Activated T-cell treated with anti-CD3 and anti-CD28 coated beads, Interleukin-2, amount 50 U/mL, for 24 hours (primary cell): ENCODE results near the gene FBXW7.

Source experiments
- DNase-seq: peaks from one replicate; pipeline ENCODE4 v3.0.0-alpha.2; 2020
- H3K27ac Mint-ChIP-seq: 2 replicates; pipeline ENCODE4 v1.8.0; 2020; ENCODE audit warnings: mild to moderate bottlenecking, mixed read lengths
- H3K27me3 Mint-ChIP-seq: 2 replicates; pipeline ENCODE4 v1.8.0; 2020; ENCODE audit warnings: mixed read lengths
- H3K36me3 Mint-ChIP-seq: 2 replicates; pipeline ENCODE4 v1.8.0; 2020; ENCODE audit warnings: low read depth, mixed read lengths
- H3K4me1 Mint-ChIP-seq: 2 replicates; pipeline ENCODE4 v1.8.0; 2020; ENCODE audit warnings: low read depth, mixed read lengths
- H3K4me3 Mint-ChIP-seq: 2 replicates; pipeline ENCODE4 v1.8.0; 2020; ENCODE audit warnings: mild to moderate bottlenecking, moderate library complexity, mixed read lengths
- H3K9me3 Mint-ChIP-seq: 2 replicates; pipeline ENCODE4 v1.8.0; 2020; ENCODE audit warnings: mixed read lengths

FBXW7 gene

GRCh38 chr4:152459326-152459725, 76.6 kb downstream of the FBXW7 start:
- no peak for DNase-seq
- Mint-ChIP-seq H3K9me3 (no peaks in the 10 kb centered on the region), H3K27me3 (no peaks in the 10 kb centered on the region), H3K27ac (peak overlapping the region; percentile 73), H3K36me3 (peaks cover 10% of the 10 kb centered on the region), H3K4me1 (peaks cover 67% of the 10 kb centered on the region), H3K4me3 (no peak overlapping the region)

DNA sequence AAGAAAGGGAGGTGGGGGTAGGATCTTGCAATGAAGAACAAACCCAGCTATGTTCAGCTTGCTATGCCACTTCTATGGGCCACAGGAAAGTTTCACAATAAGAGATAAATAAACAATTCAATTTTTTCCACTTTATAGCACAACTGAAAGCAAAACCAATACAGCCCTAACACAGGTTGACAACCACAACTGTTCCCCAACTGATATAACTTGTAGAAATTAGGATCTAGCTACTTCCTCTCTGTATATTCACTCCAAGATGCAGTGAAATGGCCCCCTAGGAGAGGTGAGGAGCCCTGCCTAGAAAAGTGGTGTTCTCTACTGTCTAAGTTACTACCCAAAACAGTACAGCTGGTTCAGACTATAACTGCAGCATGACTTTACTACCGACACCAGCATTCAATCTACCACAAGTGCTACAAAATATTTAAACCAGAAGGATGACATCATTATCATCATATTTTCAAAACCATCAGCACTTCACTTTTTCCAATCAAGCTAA, 77.0 kb downstream of the FBXW7 start:
- H3K27ac Mint-ChIP-seq: peak overlapping the region; percentile 73
- H3K4me1 Mint-ChIP-seq: peaks cover 65% of the 10 kb centered on the region
- peaks cover 10% of the 10 kb centered on the region for H3K36me3 Mint-ChIP-seq
- H3K27me3 Mint-ChIP-seq: no peaks in the 10 kb centered on the region
- no peak for DNase-seq
- no peaks in the 10 kb centered on the region for H3K9me3 Mint-ChIP-seq
- H3K4me3 Mint-ChIP-seq: no peak overlapping the region

DNA sequence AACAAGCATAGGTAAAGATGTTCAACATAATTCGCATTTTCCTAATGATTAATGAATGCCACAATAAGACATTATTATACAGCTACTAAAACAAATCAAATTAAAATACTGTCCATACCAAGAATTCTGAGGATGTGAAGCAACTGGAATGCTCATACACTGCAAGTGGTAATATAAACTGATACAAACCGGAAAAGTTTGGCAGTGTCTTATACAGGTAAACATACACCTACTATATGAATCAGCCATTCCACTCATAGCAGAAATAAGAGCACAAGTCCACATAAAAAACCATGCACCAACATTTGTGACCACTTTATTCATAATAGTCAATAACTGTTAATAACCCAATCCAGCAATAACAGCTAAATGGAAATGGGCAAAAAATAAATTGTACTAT, 79.3 kb downstream of the FBXW7 start:
- Mint-ChIP-seq H3K4me1 (peaks cover 46% of the 10 kb centered on the region), H3K27me3 (no peaks in the 10 kb centered on the region), H3K4me3 (no peak overlapping the region), H3K9me3 (no peaks in the 10 kb centered on the region), H3K36me3 (peaks cover 7% of the 10 kb centered on the region), H3K27ac (no peak overlapping the region)
- no peak for DNase-seq

GRCh38 chr4:152455311-152455710, 80.6 kb downstream of the FBXW7 start:
- H3K27me3 Mint-ChIP-seq: no peaks in the 10 kb centered on the region
- peaks cover 37% of the 10 kb centered on the region for H3K4me1 Mint-ChIP-seq
- H3K27ac Mint-ChIP-seq: no peak overlapping the region
- peaks cover 6% of the 10 kb centered on the region for H3K36me3 Mint-ChIP-seq
- DNase-seq: no peak
- H3K9me3 Mint-ChIP-seq: no peaks in the 10 kb centered on the region
- no peak overlapping the region for H3K4me3 Mint-ChIP-seq

- peaks cover 33% of the 10 kb centered on the region for H3K4me1 Mint-ChIP-seq
- H3K36me3 Mint-ChIP-seq: peaks cover 8% of the 10 kb centered on the region
- H3K27ac Mint-ChIP-seq: no peak overlapping the region
- DNase-seq: no peak
- no peak overlapping the region for H3K4me3 Mint-ChIP-seq
- no peaks in the 10 kb centered on the region for H3K9me3 Mint-ChIP-seq
- H3K27me3 Mint-ChIP-seq: no peaks in the 10 kb centered on the region
Observed at GRCh38 chr4:152454398-152455011, 81.4 kb downstream of the FBXW7 start.

- H3K4me1 Mint-ChIP-seq: peaks cover 33% of the 10 kb centered on the region
- H3K9me3 Mint-ChIP-seq: no peaks in the 10 kb centered on the region
- no peak overlapping the region for H3K27ac Mint-ChIP-seq
- no peak overlapping the region for H3K4me3 Mint-ChIP-seq
- no peak for DNase-seq
- H3K27me3 Mint-ChIP-seq: no peaks in the 10 kb centered on the region
- peaks cover 18% of the 10 kb centered on the region for H3K36me3 Mint-ChIP-seq
Observed at GRCh38 chr4:152451496-152451895, 84.4 kb downstream of the FBXW7 start.

- no peak overlapping the region for H3K27ac Mint-ChIP-seq
- H3K27me3 Mint-ChIP-seq: no peaks in the 10 kb centered on the region
- no peak overlapping the region for H3K4me3 Mint-ChIP-seq
- H3K36me3 Mint-ChIP-seq: peaks cover 29% of the 10 kb centered on the region
- peaks cover 27% of the 10 kb centered on the region for H3K4me1 Mint-ChIP-seq
- no peak for DNase-seq
- no peaks in the 10 kb centered on the region for H3K9me3 Mint-ChIP-seq
Observed at GRCh38 chr4:152448854-152449253, 87.0 kb downstream of the FBXW7 start.

GRCh38 chr4:152448038-152448707, 87.7 kb downstream of the FBXW7 start:
- Mint-ChIP-seq H3K36me3 (peaks cover 29% of the 10 kb centered on the region), H3K4me3 (no peak overlapping the region), H3K9me3 (no peaks in the 10 kb centered on the region), H3K27ac (no peak overlapping the region), H3K27me3 (no peaks in the 10 kb centered on the region), H3K4me1 (peaks cover 27% of the 10 kb centered on the region)
- DNase-seq: no peak

DNA sequence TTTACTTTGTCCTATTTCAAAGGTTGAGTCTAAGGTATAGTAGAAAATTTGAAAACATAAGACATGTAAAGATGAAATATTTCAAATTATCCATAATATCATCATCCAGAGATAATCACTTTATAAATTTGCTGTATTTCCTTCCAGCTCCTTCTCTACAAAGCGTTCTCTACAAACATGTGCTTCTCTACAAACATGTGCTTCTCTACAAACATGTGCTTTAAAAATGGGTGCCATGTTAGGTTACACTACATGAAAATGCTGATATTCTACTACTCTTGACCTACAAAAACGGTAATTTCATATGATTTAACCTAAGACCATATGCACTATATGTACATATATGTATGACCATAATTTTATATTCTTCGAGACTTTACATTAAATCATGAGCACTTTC, 92.0 kb downstream of the FBXW7 start:
- Mint-ChIP-seq H3K4me3 (no peak overlapping the region), H3K27ac (no peak overlapping the region), H3K27me3 (no peaks in the 10 kb centered on the region), H3K36me3 (peaks cover 23% of the 10 kb centered on the region), H3K4me1 (peaks cover 30% of the 10 kb centered on the region), H3K9me3 (no peaks in the 10 kb centered on the region)
- no peak for DNase-seq

DNA sequence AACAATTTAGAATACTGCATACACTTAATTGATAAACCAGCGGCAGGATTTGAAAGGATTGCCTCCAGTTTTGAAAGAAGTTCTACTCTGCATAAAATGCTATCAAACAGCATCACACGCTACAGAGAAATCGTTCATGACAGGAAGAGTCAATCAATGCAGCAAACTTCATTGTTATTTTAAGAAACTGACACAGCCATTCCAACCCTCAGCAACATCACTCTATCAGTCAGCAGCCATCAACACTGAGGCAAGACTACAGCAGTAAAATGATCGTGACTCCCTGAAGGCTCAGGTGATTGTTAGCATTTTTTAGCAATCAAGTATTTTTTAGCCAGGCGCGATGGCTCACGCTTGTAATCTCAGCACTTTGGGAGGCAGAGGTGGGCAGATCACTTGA, 98.3 kb downstream of the FBXW7 start:
- H3K9me3 Mint-ChIP-seq: no peaks in the 10 kb centered on the region
- no peak overlapping the region for H3K27ac Mint-ChIP-seq
- peaks cover 31% of the 10 kb centered on the region for H3K4me1 Mint-ChIP-seq
- no peak overlapping the region for H3K4me3 Mint-ChIP-seq
- DNase-seq: no peak
- no peaks in the 10 kb centered on the region for H3K27me3 Mint-ChIP-seq
- H3K36me3 Mint-ChIP-seq: peaks cover 16% of the 10 kb centered on the region

DNA sequence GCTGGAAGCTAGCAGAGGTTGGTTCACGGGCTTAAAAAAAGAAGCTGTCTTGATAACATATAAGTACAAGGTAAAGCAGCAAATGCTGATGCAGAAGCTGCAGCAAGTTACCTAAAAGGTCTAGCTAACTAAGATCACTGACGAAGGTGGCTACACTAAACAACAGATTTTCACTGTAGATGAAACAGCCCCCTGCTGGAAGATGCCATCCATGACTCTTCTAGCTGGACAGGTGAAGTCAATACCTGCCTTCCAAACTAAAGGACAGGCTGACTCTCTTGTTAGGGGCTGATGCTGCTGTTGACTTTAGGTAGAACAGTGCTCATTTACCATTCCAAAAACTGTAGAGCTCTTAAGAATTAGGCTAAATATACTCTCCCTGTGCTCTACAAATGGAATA, 99.5 kb downstream of the FBXW7 start:
- H3K27ac Mint-ChIP-seq: no peak overlapping the region
- no peaks in the 10 kb centered on the region for H3K9me3 Mint-ChIP-seq
- H3K36me3 Mint-ChIP-seq: peaks cover 16% of the 10 kb centered on the region
- no peak overlapping the region for H3K4me3 Mint-ChIP-seq
- no peaks in the 10 kb centered on the region for H3K27me3 Mint-ChIP-seq
- no peak for DNase-seq
- peaks cover 38% of the 10 kb centered on the region for H3K4me1 Mint-ChIP-seq

DNA sequence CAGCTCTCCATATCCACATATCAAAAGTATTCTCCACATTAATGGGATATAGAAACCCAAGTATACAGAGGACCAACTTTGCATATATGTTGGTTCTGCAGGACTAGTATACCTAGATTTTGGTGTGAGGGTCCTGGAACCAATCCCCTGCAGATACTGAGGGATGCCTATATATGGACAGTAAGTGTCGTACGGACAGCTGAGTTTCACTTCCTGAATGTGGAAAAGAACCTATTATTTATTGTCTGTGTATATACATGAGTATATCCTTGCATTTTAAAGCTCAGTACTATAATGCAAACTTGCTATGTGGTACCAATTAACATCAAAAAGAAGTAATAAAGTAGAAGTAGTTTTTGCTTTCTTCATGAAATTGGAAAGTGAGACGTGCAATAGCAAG, 101.9 kb downstream of the FBXW7 start:
- Mint-ChIP-seq H3K27ac (no peak overlapping the region), H3K36me3 (peaks cover 26% of the 10 kb centered on the region), H3K4me3 (no peak overlapping the region), H3K9me3 (no peaks in the 10 kb centered on the region), H3K27me3 (no peaks in the 10 kb centered on the region), H3K4me1 (peaks cover 50% of the 10 kb centered on the region)
- DNase-seq: no peak

DNA sequence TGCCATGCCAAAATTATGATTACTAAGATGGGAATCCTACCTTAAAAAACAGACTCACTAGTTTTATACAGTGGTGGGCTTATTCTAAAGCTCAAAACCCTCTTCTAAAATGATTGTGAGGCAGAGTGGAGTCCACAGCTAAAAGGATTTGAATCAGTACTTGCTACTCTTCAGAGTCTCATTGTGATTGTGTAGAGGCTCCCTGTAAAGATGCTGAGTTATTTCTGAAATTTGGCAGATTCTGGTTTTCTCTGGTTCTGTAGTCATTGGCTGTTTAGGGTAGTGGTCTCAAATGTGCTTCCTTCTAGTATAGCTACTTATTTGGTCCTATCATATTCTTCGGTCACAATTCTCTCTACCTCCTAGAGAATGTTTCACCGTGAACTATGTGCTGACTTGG, 104.1 kb downstream of the FBXW7 start:
- H3K9me3 Mint-ChIP-seq: no peaks in the 10 kb centered on the region
- H3K4me3 Mint-ChIP-seq: no peak overlapping the region
- no peak for DNase-seq
- H3K27me3 Mint-ChIP-seq: no peaks in the 10 kb centered on the region
- H3K27ac Mint-ChIP-seq: no peak overlapping the region
- peaks cover 54% of the 10 kb centered on the region for H3K4me1 Mint-ChIP-seq
- H3K36me3 Mint-ChIP-seq: peaks cover 31% of the 10 kb centered on the region

DNA sequence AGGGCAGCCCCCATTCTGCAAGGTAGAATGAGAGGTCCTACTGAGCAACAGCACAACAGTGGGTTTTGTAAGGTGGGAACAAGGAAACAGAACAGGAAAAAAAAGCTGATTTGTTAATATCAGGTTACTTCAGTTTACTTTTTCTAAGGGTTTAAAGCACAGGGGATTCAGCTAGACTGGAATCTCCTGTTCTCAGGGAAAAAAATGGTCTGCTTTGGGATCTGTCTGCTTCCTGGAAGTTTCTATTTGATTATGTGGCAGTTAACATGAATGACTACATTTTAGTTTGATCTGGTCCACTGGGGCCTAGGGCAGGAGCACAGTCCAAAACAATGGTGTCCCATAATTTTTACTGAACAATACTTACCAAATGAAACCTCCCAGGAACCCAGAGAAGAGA, 104.6 kb downstream of the FBXW7 start:
- no peak for DNase-seq
- H3K4me1 Mint-ChIP-seq: peaks cover 57% of the 10 kb centered on the region
- H3K36me3 Mint-ChIP-seq: peaks cover 34% of the 10 kb centered on the region
- no peaks in the 10 kb centered on the region for H3K9me3 Mint-ChIP-seq
- H3K4me3 Mint-ChIP-seq: no peak overlapping the region
- H3K27ac Mint-ChIP-seq: no peak overlapping the region
- no peaks in the 10 kb centered on the region for H3K27me3 Mint-ChIP-seq

DNA sequence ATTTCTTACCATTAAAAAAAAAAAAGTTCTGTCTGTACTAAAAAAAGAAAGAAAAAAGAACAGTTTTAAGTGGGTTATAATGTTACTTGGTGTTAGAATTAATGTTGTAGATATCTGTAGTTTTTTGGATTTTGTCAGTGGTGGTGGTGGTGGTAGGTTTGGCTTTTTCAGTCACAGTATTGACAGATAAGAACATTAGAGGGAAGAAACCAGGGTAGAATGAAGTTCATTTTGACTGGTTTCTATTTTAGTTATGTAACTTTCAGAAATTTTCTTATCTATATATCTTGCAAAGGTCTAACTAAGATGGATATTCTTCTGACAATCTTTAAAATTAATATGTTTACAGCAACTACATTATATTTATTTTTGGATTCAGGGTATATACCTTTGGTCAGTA, 105.4 kb downstream of the FBXW7 start:
- H3K9me3 Mint-ChIP-seq: no peaks in the 10 kb centered on the region
- peaks cover 35% of the 10 kb centered on the region for H3K36me3 Mint-ChIP-seq
- peaks cover 57% of the 10 kb centered on the region for H3K4me1 Mint-ChIP-seq
- no peak for DNase-seq
- no peak overlapping the region for H3K27ac Mint-ChIP-seq
- no peaks in the 10 kb centered on the region for H3K27me3 Mint-ChIP-seq
- H3K4me3 Mint-ChIP-seq: no peak overlapping the region
